Neutrophil (primary cell): ENCODE data around the gene KCNAB2.

Source experiments
- H3K27ac ChIP-seq: fragments of 200-600 bp; sonication (generic); 2 replicates; pipeline ENCODE4 v1.5.1; 2016; ENCODE audit warnings: mild to moderate bottlenecking, moderate library complexity
- H3K27me3 ChIP-seq: fragments of 200-600 bp; sonication (generic); 2 replicates; pipeline ENCODE4 v1.6.0; 2016; ENCODE audit warnings: mild to moderate bottlenecking
- H3K36me3 ChIP-seq: fragments of 200-600 bp; sonication (generic); 2 replicates; pipeline ENCODE4 v1.5.1; 2017
- H3K4me1 ChIP-seq, 2 experiments: fragments of 200-600 bp in 1 of 2; sonication (generic) in 1 of 2; 1 replicate in 1 of 2; 2 replicates in 1 of 2; pipeline versions ENCODE4 v1.5.1 to v1.6.1; 2013 to 2016; ENCODE audit warnings: low read depth in 1 of 2, low read length in 1 of 2, mild to moderate bottlenecking in 1 of 2, moderate library complexity in 1 of 2; ENCODE audit not compliant: control insufficient read depth in 1 of 2, insufficient read depth in 1 of 2
- H3K4me3 ChIP-seq, 2 experiments: fragments of 200-600 bp in 1 of 2; sonication (generic) in 1 of 2; 1 replicate in 1 of 2; 2 replicates in 1 of 2; pipeline ENCODE4 v1.5.1; 2013 to 2016; ENCODE audit warnings: low read depth in 1 of 2, low read length in 1 of 2, mild to moderate bottlenecking in 1 of 2, moderate library complexity in 1 of 2
- H3K9me3 ChIP-seq: fragments of 200-600 bp; sonication (generic); 2 replicates; pipeline ENCODE4 v1.5.1; 2016
- TF ChIP-seq, protein P1 (sequence below): fragments of 200-600 bp; sonication (generic); IDR thresholded peaks from 2 replicates; pipeline ENCODE4 v1.5.1; 2016; ENCODE audit warnings: antibody characterized with exemption

KCNAB2 gene

DNA sequence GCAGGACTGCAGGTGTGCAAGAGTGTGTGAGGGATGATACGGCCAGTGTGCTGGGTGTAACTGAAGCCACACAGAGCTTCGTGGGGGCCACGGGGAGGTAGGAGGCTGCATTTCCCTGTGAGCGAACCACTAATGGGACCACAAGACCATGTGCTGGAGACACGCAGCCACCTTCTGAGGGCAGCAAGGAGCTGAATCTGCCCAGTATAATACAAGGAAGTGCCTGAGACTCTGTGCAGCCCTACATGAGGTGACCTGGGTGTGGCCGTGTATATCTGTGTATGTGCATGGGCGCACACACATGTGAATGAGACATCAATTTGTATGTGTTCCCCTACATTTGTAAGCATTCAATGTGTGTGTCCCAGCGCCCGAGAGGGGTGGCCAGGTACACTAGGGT, 83.6 kb downstream of the KCNAB2 start:
- H3K27me3 ChIP-seq: peaks cover 30% of the 10 kb centered on the region
- no peaks in the 10 kb centered on the region for H3K36me3 ChIP-seq
- peaks cover 0 to 3% of the 10 kb centered on the region in 2 experiments for H3K4me1 ChIP-seq
- H3K4me3 ChIP-seq: no peak overlapping the region
- no peak overlapping the region for H3K27ac ChIP-seq
- TF ChIP-seq, protein P1, sequence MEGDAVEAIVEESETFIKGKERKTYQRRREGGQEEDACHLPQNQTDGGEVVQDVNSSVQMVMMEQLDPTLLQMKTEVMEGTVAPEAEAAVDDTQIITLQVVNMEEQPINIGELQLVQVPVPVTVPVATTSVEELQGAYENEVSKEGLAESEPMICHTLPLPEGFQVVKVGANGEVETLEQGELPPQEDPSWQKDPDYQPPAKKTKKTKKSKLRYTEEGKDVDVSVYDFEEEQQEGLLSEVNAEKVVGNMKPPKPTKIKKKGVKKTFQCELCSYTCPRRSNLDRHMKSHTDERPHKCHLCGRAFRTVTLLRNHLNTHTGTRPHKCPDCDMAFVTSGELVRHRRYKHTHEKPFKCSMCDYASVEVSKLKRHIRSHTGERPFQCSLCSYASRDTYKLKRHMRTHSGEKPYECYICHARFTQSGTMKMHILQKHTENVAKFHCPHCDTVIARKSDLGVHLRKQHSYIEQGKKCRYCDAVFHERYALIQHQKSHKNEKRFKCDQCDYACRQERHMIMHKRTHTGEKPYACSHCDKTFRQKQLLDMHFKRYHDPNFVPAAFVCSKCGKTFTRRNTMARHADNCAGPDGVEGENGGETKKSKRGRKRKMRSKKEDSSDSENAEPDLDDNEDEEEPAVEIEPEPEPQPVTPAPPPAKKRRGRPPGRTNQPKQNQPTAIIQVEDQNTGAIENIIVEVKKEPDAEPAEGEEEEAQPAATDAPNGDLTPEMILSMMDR: no peak
- no peaks in the 10 kb centered on the region for H3K9me3 ChIP-seq

DNA sequence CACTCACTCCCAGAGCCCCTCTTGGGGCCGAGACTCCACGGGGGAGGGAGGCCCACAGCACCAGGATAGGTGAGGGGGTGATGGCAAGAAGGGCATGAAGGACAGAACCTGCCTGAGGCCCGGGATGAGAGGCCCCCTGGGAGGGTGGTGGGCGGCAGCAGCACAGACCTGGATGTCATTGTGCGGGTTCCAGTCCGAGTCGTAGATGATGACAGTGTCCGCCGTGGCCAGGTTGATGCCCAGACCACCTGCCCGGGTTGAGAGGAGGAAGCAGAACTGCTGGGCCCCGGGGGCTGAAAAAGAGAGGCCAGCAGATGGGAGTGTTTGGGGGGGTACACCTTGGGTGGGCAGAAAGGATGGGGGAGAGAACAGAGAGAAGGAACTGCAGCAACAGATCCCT, 84.3 kb downstream of the KCNAB2 start:
- H3K4me1 ChIP-seq: peaks cover 0 to 3% of the 10 kb centered on the region in 2 experiments
- TF ChIP-seq, protein P1: no peak
- no peaks in the 10 kb centered on the region for H3K9me3 ChIP-seq

DNA sequence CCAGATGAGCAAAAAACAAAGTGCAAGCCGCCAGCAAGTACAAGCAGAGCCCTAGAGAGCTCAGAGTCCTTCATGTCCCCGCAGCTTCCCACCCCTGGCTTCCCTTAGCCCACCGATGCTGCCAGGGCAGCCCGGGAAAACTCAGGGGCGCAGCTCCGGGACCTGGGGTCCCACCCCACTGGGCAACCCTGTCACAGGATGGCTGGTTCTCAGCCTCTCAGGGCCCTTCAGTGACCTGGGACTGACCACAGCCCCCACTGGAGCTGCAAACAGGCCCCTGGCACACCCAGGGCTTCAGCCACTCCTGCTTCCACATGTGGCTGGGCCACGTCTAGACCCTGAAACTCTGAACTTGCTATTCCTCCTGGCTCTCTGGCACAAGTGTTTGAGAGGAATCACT, 84.9 kb downstream of the KCNAB2 start:
- Histone ChIP-seq H3K36me3 (no peaks in the 10 kb centered on the region), H3K27ac (no peak overlapping the region), H3K27me3 (peaks cover 30% of the 10 kb centered on the region), H3K9me3 (no peaks in the 10 kb centered on the region), H3K4me3 (no peak overlapping the region), H3K4me1 (peaks cover 0 to 3% of the 10 kb centered on the region in 2 experiments)
- TF ChIP-seq, protein P1: no peak

More for the DNA sequence above, 84.3 kb downstream of the KCNAB2 start:
- H3K27ac ChIP-seq: no peak overlapping the region
- no peaks in the 10 kb centered on the region for H3K36me3 ChIP-seq
- no peak overlapping the region for H3K4me3 ChIP-seq
- peaks cover 30% of the 10 kb centered on the region for H3K27me3 ChIP-seq

DNA sequence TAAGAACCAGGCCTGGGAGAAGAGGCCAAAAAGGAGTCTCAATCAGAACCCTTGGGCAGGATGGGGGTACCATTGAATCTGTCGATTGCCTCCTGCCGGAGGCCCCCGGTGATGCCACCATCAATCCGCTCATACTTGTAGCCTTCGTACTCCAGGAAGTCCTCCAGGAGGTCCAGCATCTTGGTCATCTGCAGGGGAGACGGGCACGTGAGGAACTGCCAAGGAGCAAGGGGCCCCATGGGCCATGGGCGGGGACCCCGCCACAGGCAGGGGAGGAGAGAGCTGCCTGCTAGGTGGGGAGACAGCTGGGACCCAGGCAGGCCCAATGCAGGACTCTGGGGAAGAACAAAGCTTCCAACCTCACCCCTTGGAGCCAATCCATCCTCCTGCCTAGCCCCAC, 85.9 kb downstream of the KCNAB2 start:
- H3K36me3 ChIP-seq: no peaks in the 10 kb centered on the region
- H3K4me3 ChIP-seq: no peak overlapping the region
- H3K27ac ChIP-seq: no peak overlapping the region
- peaks cover 28% of the 10 kb centered on the region for H3K27me3 ChIP-seq
- peaks cover 0 to 3% of the 10 kb centered on the region in 2 experiments for H3K4me1 ChIP-seq
- TF ChIP-seq, protein P1: no peak
- H3K9me3 ChIP-seq: no peaks in the 10 kb centered on the region

DNA sequence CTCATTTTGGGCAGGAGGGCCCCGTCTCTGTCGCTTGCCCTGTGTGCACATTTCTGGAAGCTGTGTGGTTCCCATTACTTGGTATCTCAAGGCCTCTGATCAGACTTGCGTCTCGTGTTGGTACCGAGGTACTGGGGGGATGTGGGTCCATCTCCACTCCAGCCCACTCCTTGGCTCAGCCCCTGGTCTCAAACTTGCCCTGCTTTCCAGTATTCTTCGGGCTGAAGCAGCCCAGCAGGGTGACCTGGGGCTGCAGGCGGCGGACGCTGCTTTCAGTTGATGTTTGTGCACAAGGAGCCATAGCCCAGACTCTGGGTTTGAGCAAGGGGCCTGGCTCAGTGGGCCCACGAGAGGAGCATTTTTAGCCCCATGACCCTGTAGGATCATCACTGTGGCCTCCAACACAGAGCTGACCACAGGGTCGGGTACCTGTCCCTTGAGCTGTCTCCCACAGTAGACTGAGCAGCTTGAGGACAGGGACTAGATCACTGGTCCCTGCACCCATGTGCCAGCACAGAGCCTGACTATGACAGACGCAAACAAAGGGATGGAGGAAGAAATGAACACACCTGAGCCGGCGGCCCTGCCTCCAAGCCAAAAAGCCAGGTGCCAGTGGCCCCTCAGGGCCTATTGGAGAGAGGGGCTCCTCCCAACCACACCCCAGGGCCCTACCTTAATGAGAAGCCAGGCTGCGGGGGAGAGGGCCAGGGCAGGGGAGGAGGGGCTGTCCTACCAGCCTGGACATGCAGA, 87.6 kb downstream of the KCNAB2 start:
- Histone ChIP-seq H3K36me3 (no peaks in the 10 kb centered on the region), H3K4me1 (no peaks in the 10 kb centered on the region), H3K27me3 (peaks cover 16% of the 10 kb centered on the region), H3K27ac (no peak overlapping the region), H3K9me3 (no peaks in the 10 kb centered on the region), H3K4me3 (no peak overlapping the region)
- TF ChIP-seq, protein P1: no peak
